IMR-90 (cell line): ENCODE measurements around the gene HMGB3. TPM values are rescaled to one million over a fixed set of nuclear protein-coding genes. Genes with fewer than 3 reads are reported as not detected.

Source experiments
- ATAC-seq: fragments of 200-7000 bp; cut with Tn5 transposase; 2 replicates; pipeline ENCODE4 v1.9.1; 2020; ENCODE audit warnings: low read depth, mild to moderate bottlenecking, moderate library complexity
- BruUV-seq: library from RNA; stranded (reverse); fragments of 400-500 nt; replicated peaks from 2 replicates; lab custom pipeline; 2021; lab: Mats Ljungman, UMichigan
- CTCF ChIA-PET: fragments of 300-600 bp; formaldehyde crosslinking; extraction: SDS; loops from one replicate; lab custom pipeline; 2021; ENCODE audit warnings: antibody characterized with exemption; lab: Yijun Ruan, JAX
- POLR2A ChIA-PET: fragments of 300-600 bp; sonication (Branson Sonifier 250); formaldehyde crosslinking; loops from one replicate; lab custom pipeline; 2022; ENCODE audit warnings: antibody characterized with exemption; ENCODE audit not compliant: unreplicated experiment; lab: Charles Lee
- DNase-seq: peaks from one replicate; pipeline ENCODE4 v3.0.0; 2013
- H2AFZ ChIP-seq: replicated peaks from 2 replicates; pipeline ENCODE3; 2013; ENCODE audit warnings: low read length, mild to moderate bottlenecking; ENCODE audit not compliant: poor library complexity
- H2AK5ac ChIP-seq: 2 replicates; pipeline ENCODE4 v1.6.1; 2013; ENCODE audit warnings: low read depth, low read length, inconsistent platforms
- H2AK9ac ChIP-seq: replicated peaks from 2 replicates; pipeline ENCODE3; 2013; ENCODE audit warnings: mild to moderate bottlenecking, low read depth, low read length, moderate library complexity; ENCODE audit not compliant: poor library complexity
- H2BK120ac ChIP-seq: 2 replicates; pipeline ENCODE4 v1.6.1; 2013; ENCODE audit warnings: low read depth, low read length, inconsistent platforms
- H2BK15ac ChIP-seq: 3 replicates; pipeline ENCODE4 v1.6.1; 2013; ENCODE audit warnings: low read depth, low read length, inconsistent platforms
- H2BK20ac ChIP-seq: 2 replicates; pipeline ENCODE4 v1.6.1; 2013; ENCODE audit warnings: low read depth, mild to moderate bottlenecking, inconsistent platforms, low read length, moderate library complexity
- H2BK5ac ChIP-seq: 2 replicates; pipeline ENCODE4 v1.6.1; 2013; ENCODE audit warnings: mild to moderate bottlenecking, low read depth, low read length, inconsistent platforms; ENCODE audit not compliant: poor library complexity, severe bottlenecking
- H3K14ac ChIP-seq: replicated peaks from 2 replicates; pipeline ENCODE4 v1.6.1; 2013; ENCODE audit warnings: low read depth, low read length, inconsistent platforms
- H3K18ac ChIP-seq: 2 replicates; pipeline ENCODE4 v1.6.1; 2013; ENCODE audit warnings: low read depth, low read length, control low read depth
- H3K23ac ChIP-seq: 2 replicates; pipeline ENCODE4 v1.6.1; 2013; ENCODE audit warnings: low read depth, low read length, inconsistent platforms
- H3K27ac ChIP-seq: 2 replicates; pipeline ENCODE4 v1.5.1; 2013; ENCODE audit warnings: mild to moderate bottlenecking, control low read depth, low read length; ENCODE audit not compliant: insufficient read depth
- H3K27me3 ChIP-seq: 2 replicates; pipeline ENCODE4 v1.6.1; 2013; ENCODE audit warnings: low read length; ENCODE audit not compliant: control insufficient read depth, insufficient read depth
- H3K36me3 ChIP-seq: 2 replicates; pipeline ENCODE4 v1.6.1; 2013; ENCODE audit warnings: low read length, mixed read lengths; ENCODE audit not compliant: control insufficient read depth, insufficient read depth
- H3K4ac ChIP-seq: 2 replicates; pipeline ENCODE4 v1.6.1; 2013; ENCODE audit warnings: low read depth, low read length, inconsistent platforms
- H3K4me1 ChIP-seq: 2 replicates; pipeline ENCODE4 v1.6.1; 2013; ENCODE audit warnings: low read length, mixed read lengths; ENCODE audit not compliant: control insufficient read depth, insufficient read depth
- H3K4me2 ChIP-seq: 2 replicates; pipeline ENCODE4 v1.6.1; 2013; ENCODE audit warnings: low read depth, mild to moderate bottlenecking, control low read depth, low read length, moderate library complexity
- H3K4me3 ChIP-seq: 2 replicates; pipeline ENCODE4 v1.5.1; 2013; ENCODE audit warnings: low read depth, mild to moderate bottlenecking, control low read depth, low read length, moderate library complexity; ENCODE audit not compliant: insufficient read depth
- H3K56ac ChIP-seq: 2 replicates; pipeline ENCODE4 v1.6.1; 2013; ENCODE audit warnings: low read length, inconsistent platforms; ENCODE audit not compliant: insufficient read depth; ENCODE audit errors: extremely low read depth
- H3K79me1 ChIP-seq, 2 experiments: 2 replicates each; pipeline ENCODE4 v1.6.1; 2013; ENCODE audit warnings: low read length in 2 of 2, inconsistent platforms in 1 of 2, low read depth in 1 of 2
- H3K9ac ChIP-seq: 2 replicates; pipeline ENCODE4 v1.6.1; 2013; ENCODE audit warnings: low read depth, low read length, control low read depth
- H3K9me1 ChIP-seq: 2 replicates; pipeline ENCODE4 v1.6.1; 2013; ENCODE audit warnings: low read length, inconsistent platforms; ENCODE audit not compliant: insufficient read depth
- H3K9me3 ChIP-seq: 2 replicates; pipeline ENCODE4 v1.6.1; 2013; ENCODE audit warnings: low read length; ENCODE audit not compliant: control insufficient read depth, insufficient read depth
- H4K20me1 ChIP-seq: 2 replicates; pipeline ENCODE4 v1.6.1; 2013; ENCODE audit warnings: low read length, inconsistent platforms; ENCODE audit not compliant: insufficient read depth
- H4K5ac ChIP-seq: 2 replicates; pipeline ENCODE4 v1.6.1; 2013; ENCODE audit warnings: mild to moderate bottlenecking, low read depth, low read length, control low read depth
- H4K8ac ChIP-seq, 2 experiments: 2 replicates each; pipeline ENCODE4 v1.6.1; 2013; ENCODE audit warnings: low read depth in 2 of 2, low read length in 2 of 2, control low read depth in 1 of 2, inconsistent platforms in 1 of 2
- H4K91ac ChIP-seq: 2 replicates; pipeline ENCODE4 v1.6.1; 2013; ENCODE audit warnings: low read depth, low read length, inconsistent platforms; ENCODE audit not compliant: insufficient read depth
- CEBPB ChIP-seq: IDR thresholded peaks from 2 replicates; pipeline ENCODE4 v1.6.1; 2012; ENCODE audit warnings: low read depth, low read length, improper control_type of control experiment
- CHD1 ChIP-seq: IDR thresholded peaks from 2 replicates; pipeline ENCODE4 v1.6.1; 2012; ENCODE audit warnings: low read depth, low read length, improper control_type of control experiment
- CTCF ChIP-seq: conservative IDR thresholded peaks from 2 replicates; pipeline ENCODE4 v1.5.1; 2012; ENCODE audit warnings: mild to moderate bottlenecking, low read depth, low read length, improper control_type of control experiment
- MAZ ChIP-seq: IDR thresholded peaks from 2 replicates; pipeline ENCODE4 v1.6.1; 2012; ENCODE audit warnings: low read depth, mild to moderate bottlenecking, low read length, improper control_type of control experiment, moderate library complexity, borderline replicate concordance
- POLR2A ChIP-seq: IDR thresholded peaks from 2 replicates; pipeline ENCODE4 v1.6.1; 2012; ENCODE audit warnings: mild to moderate bottlenecking, low read depth, low read length
- RFX5 ChIP-seq: IDR thresholded peaks from 2 replicates; pipeline ENCODE4 v1.8.0; 2012; ENCODE audit warnings: low read depth, mild to moderate bottlenecking, low read length, moderate library complexity
- WGBS, 2 experiments: methylation state at CpG; one replicate each; pipeline versions ENCODE4 v1.1.5 to v1.1.7; 2013; ENCODE audit warnings: missing lambda C conversion rate in 2 of 2; ENCODE audit not compliant: insufficient read length in 1 of 2; ENCODE audit errors: extremely low coverage in 2 of 2; 5-methylcytosine and 5-hydroxymethylcytosine counted together
- dilution Hi-C: fragments of 300-500 bp; cut with HindIII; formaldehyde crosslinking; loops from one replicate; pipeline ENCODE4 v1.14.3; 2018; ENCODE audit warnings: low sequenced_read_pairs; ENCODE audit not compliant: unreplicated experiment
- in situ Hi-C: fragments of 300-500 bp; cut with MboI; formaldehyde crosslinking; loops from 3 replicates; pipeline ENCODE4 v1.14.3; 2019; ENCODE audit warnings: low sequenced_read_pairs, inconsistent platforms, mixed read lengths
- intact Hi-C: fragments of 100-400 bp; cut with micrococcal nuclease; formaldehyde crosslinking; loops from 2 replicates; pipeline ENCODE4 v1.10.0; 2022
- polyA plus RNA-seq, 3 experiments: library from polyadenylated mRNA; depleted of rRNA; stranded (reverse); fragments of >200 nt; gene quantifications; 2 replicates each; pipeline ENCODE4 v1.2.3, GENCODE V29; 2012; ENCODE audit warnings: low replicate concordance in 1 of 3
- total RNA-seq: library from RNA; depleted of rRNA; stranded (reverse); fragments of >200 nt; gene quantifications from 2 replicates; pipeline ENCODE4 v1.2.3, GENCODE V29; 2012

Gene HMGB3
- total and polyA plus RNA-seq, 2 of the 4 experiments (the other 2 are of a cell fraction): 14.7 to 21.3 TPM

GRCh38 chrX:150982235-150982787, 824 bp upstream of the HMGB3 start:
- dilution Hi-C loops (no loop called here), intact Hi-C loops (loop anchor here (10.0 kb wide), 1 partner anchor 1048 kb away; the partner anchor contains the start of gene EOLA2), in situ Hi-C loops (loop anchor here (10.0 kb wide), 2 partner anchors 88 to 208 kb away; partner anchors contain the start of gene CD99L2)
- Histone ChIP-seq H4K91ac (no peak overlapping the region), H3K23ac (no peak overlapping the region), H3K14ac (no peak overlapping the region), H3K27me3 (no peaks in the 10 kb centered on the region), H3K79me1 (peaks cover 0 to 5% of the 10 kb centered on the region in 2 experiments; a peak in 2 of 4 replicates), H3K9me3 (no peaks in the 10 kb centered on the region), H2AFZ (peak overlapping the region; percentile 91), H3K18ac (no peak overlapping the region), H3K4me1 (no peaks in the 10 kb centered on the region), H3K9ac (0 out of 2 replicates have a peak overlapping the region, but pooled peaks have one; percentile 15), H3K4me3 (peak overlapping the region; percentile 58), H2BK15ac (no peak overlapping the region), H4K20me1 (no peaks in the 10 kb centered on the region), H2BK20ac (no peak overlapping the region), H4K5ac (no peak overlapping the region), H2AK9ac (no peak overlapping the region), H4K8ac (no peak overlapping the region), H3K56ac (no peak overlapping the region), H3K4me2 (peak overlapping the region; percentile 74), H3K36me3 (peaks cover 4% of the 10 kb centered on the region), H2AK5ac (no peak overlapping the region), H2BK5ac (no peak overlapping the region), H3K27ac (no peak overlapping the region; the same call in 1 of the 2 replicates), H2BK120ac (no peak overlapping the region), H3K9me1 (no peaks in the 10 kb centered on the region), H3K4ac (no peak overlapping the region)
- TF ChIP-seq CHD1 (no peak), CEBPB (no peak), RFX5 (no peak), POLR2A (no peak), CTCF (no peak), MAZ (no peak)
- ChIA-PET POLR2A (no interaction called here), CTCF (no interaction called here)
- 43% methylated on average over 13 of the region's 20 CpGs; no CpG with 5 or more reads in 1 of the 2 experiments for WGBS, 2 experiments
- BruUV-seq: no TSS peak
- ATAC-seq (no peak), DNase-seq (no peak)
